ENCODE data around the gene IL1B. TPM values are rescaled to one million over a fixed set of nuclear protein-coding genes. Genes with fewer than 3 reads are reported as not detected.
"Not testable (repeated sequence)": the region's sequence is repeated elsewhere in the genome, so short reads cannot be mapped to it uniquely, and the experiment has no call there.

The IL1B gene
- total RNA-seq, 6 experiments from 2014 or later = 1.3 to 7.7 (median 6.0) TPM

- Mint-ChIP-seq H3K27me3 (ENCODE audit: insufficient read depth) (no peaks in the 10 kb centered on the region; the same call in 1 of the 2 replicates), H3K9me3 (no peaks in the 10 kb centered on the region), H3K36me3 (ENCODE audit: low read depth) (peaks cover 33% of the 10 kb centered on the region), H3K4me1 (ENCODE audit: low read depth) (peaks cover 60% of the 10 kb centered on the region), H3K4me3 (no peak overlapping the region), H3K27ac (no peak overlapping the region)
- no peak for TF ChIP-seq CTCF (IDR thresholded peaks at IDR 0.05)
- no peak for DNase-seq
Measured at GRCh38 chr2:112835061-112835501, 1.5 kb downstream of the IL1B start.

GRCh38 chr2:112834396-112835037, 2.1 kb downstream of the IL1B start:
- Mint-ChIP-seq H3K9me3 (no peaks in the 10 kb centered on the region), H3K4me3 (no peak overlapping the region), H3K36me3 (ENCODE audit: low read depth) (peaks cover 33% of the 10 kb centered on the region), H3K27me3 (ENCODE audit: insufficient read depth) (no peaks in the 10 kb centered on the region; the same call in 1 of the 2 replicates), H3K4me1 (ENCODE audit: low read depth) (peaks cover 54% of the 10 kb centered on the region), H3K27ac (no peak overlapping the region)
- DNase-seq = no peak
- no peak for TF ChIP-seq CTCF (IDR thresholded peaks at IDR 0.05)

GRCh38 chr2:112833976-112834375, 2.6 kb downstream of the IL1B start:
- Mint-ChIP-seq H3K4me3 (no peak overlapping the region), H3K4me1 (ENCODE audit: low read depth) (peaks cover 49% of the 10 kb centered on the region), H3K27ac (no peak overlapping the region), H3K27me3 (ENCODE audit: insufficient read depth) (no peaks in the 10 kb centered on the region; the same call in 1 of the 2 replicates), H3K36me3 (ENCODE audit: low read depth) (peaks cover 33% of the 10 kb centered on the region), H3K9me3 (no peaks in the 10 kb centered on the region)
- TF ChIP-seq CTCF (IDR thresholded peaks at IDR 0.05) = no peak
- no peak for DNase-seq

GRCh38 chr2:112833639-112833931, 3.0 kb downstream of the IL1B start:
- H3K4me3 Mint-ChIP-seq; H3K27me3 Mint-ChIP-seq (ENCODE audit: insufficient read depth); H3K9me3 Mint-ChIP-seq; DNase-seq; H3K27ac Mint-ChIP-seq: not testable (repeated sequence)
- peaks cover 45% of the 10 kb centered on the region for H3K4me1 Mint-ChIP-seq (ENCODE audit: low read depth)
- peaks cover 33% of the 10 kb centered on the region for H3K36me3 Mint-ChIP-seq (ENCODE audit: low read depth)

GRCh38 chr2:112832841-112833638, 3.5 kb downstream of the IL1B start:
- H3K27me3 Mint-ChIP-seq (ENCODE audit: insufficient read depth) = no peaks in the 10 kb centered on the region; the same call in 1 of the 2 replicates
- DNase-seq = no peak
- no peak for TF ChIP-seq CTCF (IDR thresholded peaks at IDR 0.05)
- H3K36me3 Mint-ChIP-seq (ENCODE audit: low read depth) = peaks cover 33% of the 10 kb centered on the region
- H3K9me3 Mint-ChIP-seq = no peaks in the 10 kb centered on the region
- peaks cover 42% of the 10 kb centered on the region for H3K4me1 Mint-ChIP-seq (ENCODE audit: low read depth)
- no peak overlapping the region; the same call in 1 of the 2 replicates for H3K27ac Mint-ChIP-seq
- no peak overlapping the region for H3K4me3 Mint-ChIP-seq

Data from HFFc6 (cell line).